ENCODE data around the gene SCMH1.

GRCh38 chr1:41100170-41100569 is 141.9 kb downstream of the SCMH1 start:
- TF ChIP-seq CTCF (IDR thresholded peaks at IDR 0.05; ENCODE audit: low read depth, low read length) (no peak), EZH2phosphoT487 (IDR thresholded peaks at IDR 0.05; ENCODE audit: low read depth) (no peak)

All from OCI-LY3 (cell line).